HepG2 (cell line): ENCODE measurements around the gene FAM174C. TPM values are rescaled to one million over a fixed set of nuclear protein-coding genes. Genes with fewer than 3 reads are reported as not detected.
A peak's percentile ranks its signal among the peaks of the same experiment; 100 is the strongest.

Experiments
- ATAC-seq: fragments of 200-7000 bp; cut with Tn5 transposase; 3 replicates; pipeline ENCODE4 v1.9.1; 2020; ENCODE audit warnings: mild to moderate bottlenecking, moderate library complexity
- BruUV-seq: library from RNA; stranded (reverse); fragments of 400-500 nt; replicated peaks from 2 replicates; lab custom pipeline; 2021; lab: Mats Ljungman, UMichigan
- CTCF ChIA-PET: fragments of 300-600 bp; formaldehyde crosslinking; extraction: SDS; loops from one replicate; lab custom pipeline; 2021; ENCODE audit warnings: low total read pairs, inconsistent platforms, low intra/inter-chr PET ratio; lab: Yijun Ruan, JAX
- POLR2A ChIA-PET: fragments of 350-600 bp; sonication (Branson Sonifier 250); formaldehyde crosslinking; loops from one replicate; lab custom pipeline; 2020; ENCODE audit warnings: antibody characterized with exemption, inconsistent platforms; lab: Yijun Ruan, JAX
- DNase-seq: peaks from one replicate; pipeline ENCODE4 v3.0.0-alpha.2; 2015; ENCODE audit warnings: low spot score
- FAIRE-seq: peaks from 3 replicates; lab custom pipeline; 2011; peaks lifted over from hg19 to GRCh38; lab: Jason Lieb, UNC
- H2AFZ ChIP-seq: one replicate; pipeline ENCODE4 v1.6.1; 2011; ENCODE audit warnings: low read length, inconsistent platforms
- H3K27ac ChIP-seq: fragments of 300-600 bp; 3 replicates; pipeline ENCODE4 v1.8.0; 2011; ENCODE audit warnings: mixed run types, mild to moderate bottlenecking, mixed read lengths, low read length, inconsistent platforms; ENCODE audit not compliant: insufficient read depth; ENCODE audit errors: extremely low read length
- H3K27me3 ChIP-seq, 2 experiments: fragments of 200-600 bp in 1 of 2; 2 replicates in 1 of 2; 3 replicates in 1 of 2; pipeline versions ENCODE4 v1.6.0 to v1.8.0; 2011; ENCODE audit warnings: low read length in 2 of 2, mild to moderate bottlenecking in 2 of 2, moderate library complexity in 2 of 2, inconsistent platforms in 1 of 2; ENCODE audit not compliant: insufficient read depth in 2 of 2, control insufficient read depth in 1 of 2
- H3K36me3 ChIP-seq, 2 experiments: fragments of 200-600 bp in 1 of 2; replicated peaks in 1 of 2; 2 replicates in 1 of 2; 3 replicates in 1 of 2; pipeline versions ENCODE4 v1.5.1 to v1.8.0; 2011; ENCODE audit warnings: low read length in 2 of 2, inconsistent platforms in 1 of 2; ENCODE audit not compliant: insufficient read depth in 2 of 2, control insufficient read depth in 1 of 2
- H3K4me1 ChIP-seq: 2 replicates; pipeline ENCODE4 v1.5.1; 2012; ENCODE audit warnings: low read length, inconsistent platforms; ENCODE audit not compliant: insufficient read depth
- H3K4me2 ChIP-seq: 2 replicates; pipeline ENCODE4 v1.6.0; 2011; ENCODE audit warnings: low read depth, low read length, inconsistent platforms
- H3K4me3 ChIP-seq, 3 experiments: fragments of 200-600 bp in 1 of 3; sonication (generic), shearing (Covaris generic) in 1 of 3; replicated peaks in 1 of 3; 2 replicates each; pipeline ENCODE4 v1.5.1; 2011 to 2016; ENCODE audit warnings: low read length in 3 of 3, inconsistent platforms in 2 of 3, low read depth in 2 of 3, mild to moderate bottlenecking in 2 of 3, control low read depth in 1 of 3, mixed read lengths in 1 of 3; ENCODE audit not compliant: insufficient read depth in 1 of 3
- H3K79me2 ChIP-seq: one replicate; pipeline ENCODE4 v1.6.1; 2011; ENCODE audit warnings: low read length, inconsistent platforms; ENCODE audit not compliant: insufficient read depth
- H3K9ac ChIP-seq: 2 replicates; pipeline ENCODE4 v1.6.0; 2011; ENCODE audit warnings: mild to moderate bottlenecking, low read depth, low read length, inconsistent platforms; ENCODE audit not compliant: insufficient read depth
- H3K9me3 ChIP-seq: 2 replicates; pipeline ENCODE4 v1.5.1; 2012; ENCODE audit warnings: mild to moderate bottlenecking, low read length
- H4K20me1 ChIP-seq: 2 replicates; pipeline ENCODE4 v1.6.0; 2011; ENCODE audit warnings: inconsistent platforms, mild to moderate bottlenecking, low read length, moderate library complexity; ENCODE audit not compliant: insufficient read depth
- AGO2 ChIP-seq: fragments of 200-400 bp; formaldehyde crosslinking; optimal IDR thresholded peaks from 2 replicates; pipeline ENCODE3; 2017; ENCODE audit warnings: mild to moderate bottlenecking, low read depth, low read length, moderate library complexity
- ESRRA ChIP-seq: sonication (generic); formaldehyde crosslinking; IDR thresholded peaks from 2 replicates; pipeline ENCODE4 v1.5.1; 2020; ENCODE audit warnings: mild to moderate bottlenecking, low read depth, missing genetic modification reagents
- ZNF513 ChIP-seq: sonication (generic); formaldehyde crosslinking; conservative IDR thresholded peaks from 2 replicates; pipeline ENCODE4 v1.5.0; 2020; ENCODE audit warnings: missing genetic modification reagents
- WGBS: methylation state at CpG from one replicate; pipeline ENCODE4 v1.1.6; 2017; ENCODE audit warnings: low lambda C conversion rate; 5-methylcytosine and 5-hydroxymethylcytosine counted together
- in situ Hi-C: cut with HindIII; loops from 2 replicates; pipeline ENCODE4 v1.10.0; 2017; ENCODE audit warnings: low pct_unique_long_range_greater_than_20kb; ENCODE audit not compliant: extremely low pct_ligation_motif_present
- intact Hi-C: fragments of 100-400 bp; cut with micrococcal nuclease; formaldehyde crosslinking; loops from one replicate; pipeline ENCODE4 v1.10.0; 2022; ENCODE audit not compliant: unreplicated experiment
- polyA plus RNA-seq, 8 experiments: library from polyadenylated mRNA; depleted of rRNA in 3 of 8; stranded (reverse) in 7 of 8; unstranded in 1 of 8; fragments of >200 nt; fragmentation: Illumina TruSeq in 4 of 8; extraction: Trizol in 4 of 8; gene quantifications; 2 replicates each; pipeline versions ENCODE4 v1.2.1 to v1.2.3, GENCODE V29; 2011 to 2016; ENCODE audit warnings: low read depth in 4 of 8, missing spikeins in 1 of 8, mixed read lengths in 1 of 8; ENCODE audit not compliant: insufficient read depth in 1 of 8
- total RNA-seq, 5 experiments: library from RNA; depleted of rRNA; stranded (reverse); fragments of >200 nt; fragmentation: Illumina TruSeq; extraction: Trizol; gene quantifications; 2 replicates each; pipeline ENCODE4 v1.2.3, GENCODE V29; 2016; ENCODE audit warnings: low read depth in 1 of 5

The FAM174C gene
- total and polyA plus RNA-seq, 2 of the 13 experiments (the other 11 are each of a cell fraction or from before 2014, with no cell fraction given): 19.5 to 31.3 TPM

GRCh38 chr19:1299801-1300200 lies 24.5 kb downstream of the FAM174C start:
- intact Hi-C loops (no loop called here), in situ Hi-C loops (no loop called here)
- Histone ChIP-seq H3K4me2 (no peak overlapping the region), H3K36me3 (peaks cover 0 to 2% of the 10 kb centered on the region in 2 experiments; a peak in 2 of 5 replicates), H2AFZ (no peak overlapping the region), H3K79me2 (no peaks in the 10 kb centered on the region), H3K9me3 (no peaks in the 10 kb centered on the region), H3K4me3 (no peak overlapping the region), H3K27ac (no peak overlapping the region), H3K4me1 (peaks cover 14% of the 10 kb centered on the region), H3K27me3 (no peaks in the 10 kb centered on the region), H4K20me1 (no peaks in the 10 kb centered on the region), H3K9ac (no peak overlapping the region)
- no peak for ATAC-seq
- POLR2A ChIA-PET: no interaction called here
- BruUV-seq: no TSS peak
- no peak for FAIRE-seq
- 97% methylated on average over 28 of the region's 34 CpGs for WGBS
- no peak for DNase-seq
- CTCF ChIA-PET: no interaction called here
- TF ChIP-seq AGO2 (peak; percentile 45), ZNF513 (CRISPR knock-in tag) (no peak)

GRCh38 chr19:1300744-1301490 lies 25.6 kb downstream of the FAM174C start:
- in situ Hi-C loops (no loop called here), intact Hi-C loops (no loop called here)
- peaks cover 0 to 2% of the 10 kb centered on the region in 2 experiments; a peak in 2 of 5 replicates for H3K36me3 ChIP-seq
- ChIA-PET POLR2A (interaction anchor here (1.2 to 1.4 kb wide), 2 partner anchors 10 to 73 kb away, joined by 3 to 4 read pairs; no protein-coding TSS in a partner anchor), CTCF (no interaction called here)
- no peak overlapping the region for H3K27ac ChIP-seq
- H3K9me3 ChIP-seq: no peaks in the 10 kb centered on the region
- no peaks in the 10 kb centered on the region for H4K20me1 ChIP-seq
- no peak overlapping the region for H3K9ac ChIP-seq
- ATAC-seq (no peak), FAIRE-seq (no peak), DNase-seq (no peak)
- H3K4me3 ChIP-seq: no peak overlapping the region
- H2AFZ ChIP-seq: no peak overlapping the region
- no peaks in the 10 kb centered on the region for H3K27me3 ChIP-seq
- H3K4me1 ChIP-seq: peaks cover 23% of the 10 kb centered on the region
- TSS peak; percentile 53 for BruUV-seq
- no peaks in the 10 kb centered on the region for H3K79me2 ChIP-seq
- TF ChIP-seq ESRRA (CRISPR knock-in tag): no peak
- no peak overlapping the region for H3K4me2 ChIP-seq
- WGBS: 96% methylated on average over 35 of the region's 35 CpGs
